GM12891 (cell line): ENCODE data around the gene FAF1.

Experiments
- PAX5 ChIP-seq: IDR thresholded peaks from 2 replicates; pipeline ENCODE4 v1.6.1; 2011; ENCODE audit warnings: low read length, moderate library complexity, mild to moderate bottlenecking; ENCODE audit not compliant: insufficient read depth, severe bottlenecking
- POLR2A ChIP-seq: IDR thresholded peaks from 2 replicates; pipeline ENCODE4 v1.6.1; 2011; ENCODE audit warnings: low read depth, low read length, control low read depth
- POLR2AphosphoS5 ChIP-seq: IDR thresholded peaks from 2 replicates; pipeline ENCODE4 v1.6.1; 2011; ENCODE audit warnings: low read depth, low read length, control low read depth
- POU2F2 ChIP-seq: IDR thresholded peaks from 2 replicates; pipeline ENCODE4 v1.6.1; 2011; ENCODE audit warnings: low read depth, mild to moderate bottlenecking, control low read depth, low read length, moderate library complexity
- SPI1 ChIP-seq: IDR thresholded peaks from 2 replicates; pipeline ENCODE4 v1.6.1; 2011; ENCODE audit warnings: low read depth, low read length, control low read depth
- TAF1 ChIP-seq: IDR thresholded peaks from 2 replicates; pipeline ENCODE4 v1.6.1; 2011; ENCODE audit warnings: low read depth, low read length, control low read depth

GRCh38 chr1:50559421-50559820 is 400.6 kb downstream of the FAF1 start:
- TF ChIP-seq POLR2A, result no peak
- TF ChIP-seq POLR2AphosphoS5, result no peak
- no peak for TF ChIP-seq TAF1
- TF ChIP-seq SPI1, result no peak
- no peak for TF ChIP-seq POU2F2
- TF ChIP-seq PAX5, result no peak
